GM10248 (cell line): ENCODE data around the gene ACVR2B.

Source experiments
- CTCF ChIA-PET: fragments of 300-600 bp; sonication (Branson Sonifier 250); formaldehyde crosslinking; extraction: SDS; loops from one replicate; lab custom pipeline; 2021; ENCODE audit warnings: antibody characterized with exemption; lab: Yijun Ruan, JAX
- POLR2A ChIA-PET: fragments of 350-650 bp; sonication (Branson Sonifier 250); formaldehyde crosslinking; extraction: SDS; loops from one replicate; lab custom pipeline; 2020; ENCODE audit warnings: antibody characterized with exemption; lab: Yijun Ruan, JAX
- DNase-seq: peaks from one replicate; pipeline ENCODE4 v3.0.0; 2012; ENCODE audit errors: extremely low spot score
- TF ChIP-seq, protein P1 (sequence below): IDR thresholded peaks from 2 replicates; pipeline ENCODE4 v1.5.1; 2012; ENCODE audit warnings: mild to moderate bottlenecking, low read depth; ENCODE audit errors: extremely low read depth, missing control alignments, control extremely low read depth

ACVR2B gene

DNA sequence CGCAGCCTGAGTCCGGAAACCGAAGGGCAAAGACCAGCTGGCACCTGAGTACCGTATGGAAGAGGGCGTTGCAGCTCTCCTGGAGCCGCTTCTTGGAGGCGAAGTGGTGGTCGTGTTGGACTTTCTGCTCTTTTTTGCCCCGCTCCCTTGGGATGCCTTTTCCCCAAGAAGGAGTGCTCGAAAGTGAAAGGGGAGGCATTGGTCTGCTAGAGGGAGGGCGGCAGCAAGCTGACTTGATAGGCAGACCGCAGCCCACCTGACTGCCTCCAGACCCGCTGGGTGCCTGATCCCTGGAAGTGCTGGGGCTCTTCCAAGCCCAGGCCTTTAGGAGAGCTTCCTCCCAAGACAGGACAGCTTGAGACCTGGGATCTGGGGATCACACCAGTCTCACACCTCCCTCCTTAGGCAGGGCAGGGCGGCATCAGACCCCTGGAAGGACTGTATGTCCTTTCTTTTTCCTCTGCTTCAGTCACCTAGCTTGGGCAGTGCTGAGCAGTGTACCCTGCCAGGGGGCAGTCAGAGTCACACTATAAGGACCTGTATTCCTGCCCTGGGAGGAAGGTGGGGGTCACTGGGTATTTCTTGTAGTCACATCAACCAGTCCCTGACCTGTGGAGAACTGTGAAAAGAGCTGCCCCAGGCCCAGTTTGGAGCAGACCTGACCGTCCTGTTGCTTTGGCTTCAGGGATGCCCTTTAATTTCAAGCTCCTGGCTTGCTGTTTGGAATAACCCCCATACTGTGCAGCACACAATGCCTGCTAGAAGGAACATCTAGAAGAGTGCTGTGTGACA, 2.1 kb downstream of the ACVR2B start:
- TF ChIP-seq, protein P1, sequence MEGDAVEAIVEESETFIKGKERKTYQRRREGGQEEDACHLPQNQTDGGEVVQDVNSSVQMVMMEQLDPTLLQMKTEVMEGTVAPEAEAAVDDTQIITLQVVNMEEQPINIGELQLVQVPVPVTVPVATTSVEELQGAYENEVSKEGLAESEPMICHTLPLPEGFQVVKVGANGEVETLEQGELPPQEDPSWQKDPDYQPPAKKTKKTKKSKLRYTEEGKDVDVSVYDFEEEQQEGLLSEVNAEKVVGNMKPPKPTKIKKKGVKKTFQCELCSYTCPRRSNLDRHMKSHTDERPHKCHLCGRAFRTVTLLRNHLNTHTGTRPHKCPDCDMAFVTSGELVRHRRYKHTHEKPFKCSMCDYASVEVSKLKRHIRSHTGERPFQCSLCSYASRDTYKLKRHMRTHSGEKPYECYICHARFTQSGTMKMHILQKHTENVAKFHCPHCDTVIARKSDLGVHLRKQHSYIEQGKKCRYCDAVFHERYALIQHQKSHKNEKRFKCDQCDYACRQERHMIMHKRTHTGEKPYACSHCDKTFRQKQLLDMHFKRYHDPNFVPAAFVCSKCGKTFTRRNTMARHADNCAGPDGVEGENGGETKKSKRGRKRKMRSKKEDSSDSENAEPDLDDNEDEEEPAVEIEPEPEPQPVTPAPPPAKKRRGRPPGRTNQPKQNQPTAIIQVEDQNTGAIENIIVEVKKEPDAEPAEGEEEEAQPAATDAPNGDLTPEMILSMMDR, result no peak
- ChIA-PET POLR2A (no interaction called here), CTCF (interaction anchor here (1.2 to 1.5 kb wide), 3 partner anchors 24 to 109 kb away, joined by 3 to 5 read pairs (median 4); partner anchors contain the start of gene XYLB)
- DNase-seq, result peak; percentile 51

DNA sequence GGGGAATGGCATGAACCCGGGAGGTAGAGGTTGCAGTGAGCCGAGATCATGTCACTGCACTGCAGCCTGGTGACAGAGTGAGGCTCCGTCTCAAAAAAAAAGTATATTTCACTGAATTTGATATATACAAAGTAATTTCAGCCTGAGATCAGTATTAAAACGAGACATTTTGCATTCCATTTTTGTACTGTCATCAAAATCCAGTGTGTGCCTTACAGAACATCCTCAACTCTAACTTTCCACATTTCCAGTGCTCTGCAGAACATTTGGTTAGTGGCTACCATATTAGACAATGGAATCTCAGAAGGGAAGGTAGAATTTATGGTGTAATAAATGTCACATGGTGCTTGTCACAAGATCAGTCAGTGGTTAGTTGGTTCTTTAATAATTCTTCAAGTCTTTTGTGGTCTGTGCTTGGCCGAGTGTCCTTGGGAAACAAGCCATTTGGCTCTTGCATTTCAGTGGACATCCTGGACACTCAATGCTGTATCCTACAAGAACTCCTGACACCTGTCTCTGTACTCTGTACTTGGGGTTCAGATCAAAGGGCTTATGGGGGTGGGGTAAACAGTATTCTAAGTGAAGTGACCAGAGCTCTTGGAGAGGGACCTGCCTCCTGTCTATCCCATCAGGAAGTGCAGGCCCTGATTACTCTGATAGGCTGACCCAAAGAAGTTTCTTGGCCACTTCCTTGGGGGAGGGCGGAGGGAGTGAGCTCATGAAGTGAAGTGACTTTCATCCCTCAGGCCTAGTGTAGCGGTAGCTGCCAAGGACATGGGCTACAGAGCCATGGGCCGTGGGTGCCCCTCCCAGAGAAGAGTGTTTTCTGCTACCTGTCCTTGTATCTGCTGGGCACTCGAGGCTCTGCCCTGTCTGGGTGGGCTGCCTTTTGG, 3.7 kb downstream of the ACVR2B start:
- TF ChIP-seq, protein P1, result no peak
- no peak for DNase-seq
- ChIA-PET POLR2A (no interaction called here), CTCF (interaction anchor here (1.1 to 2.4 kb wide), 4 partner anchors 8 to 40 kb away, joined by 3 to 8 read pairs (median 4); no protein-coding TSS in a partner anchor)

DNA sequence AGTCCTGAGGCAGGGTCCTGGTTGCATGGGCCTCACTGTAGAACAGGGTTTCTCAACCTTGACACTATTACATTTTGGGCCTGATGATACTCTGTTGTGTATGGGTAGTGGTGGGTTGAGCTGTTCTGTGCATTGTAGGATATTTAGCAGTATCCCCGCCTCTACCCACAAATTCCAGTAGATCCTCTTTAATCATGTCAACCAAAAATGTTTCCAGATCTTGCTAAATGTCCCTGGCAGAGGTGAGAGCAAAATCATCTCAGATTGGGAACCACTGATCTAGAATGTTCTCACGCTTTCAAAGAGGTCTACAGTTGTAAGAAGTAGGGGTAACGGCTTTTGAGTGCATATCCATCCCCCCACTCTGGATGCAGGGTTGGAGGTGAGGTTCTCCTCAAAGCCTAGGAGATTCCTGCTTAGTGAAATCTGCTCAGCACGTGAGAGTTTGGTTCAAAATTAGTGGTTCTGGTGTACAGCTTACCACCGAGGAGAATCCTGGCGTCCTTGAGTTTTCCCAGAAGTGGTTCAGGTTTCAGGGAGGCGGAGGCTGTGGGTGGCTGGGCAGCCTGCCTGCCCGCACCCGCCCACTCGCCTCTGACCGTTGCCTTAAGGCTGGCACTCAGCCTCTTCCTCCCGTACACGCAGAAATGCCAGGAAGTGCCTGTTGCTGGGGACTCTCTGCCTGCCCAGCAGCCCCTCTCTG, 5.3 kb downstream of the ACVR2B start:
- DNase-seq, result no peak
- CTCF ChIA-PET, result interaction anchor here (1.0 to 2.4 kb wide), 3 partner anchors 10 to 21 kb away, joined by 3 to 8 read pairs (median 4); no protein-coding TSS in a partner anchor
- POLR2A ChIA-PET, result no interaction called here
- TF ChIP-seq, protein P1, result no peak

DNA sequence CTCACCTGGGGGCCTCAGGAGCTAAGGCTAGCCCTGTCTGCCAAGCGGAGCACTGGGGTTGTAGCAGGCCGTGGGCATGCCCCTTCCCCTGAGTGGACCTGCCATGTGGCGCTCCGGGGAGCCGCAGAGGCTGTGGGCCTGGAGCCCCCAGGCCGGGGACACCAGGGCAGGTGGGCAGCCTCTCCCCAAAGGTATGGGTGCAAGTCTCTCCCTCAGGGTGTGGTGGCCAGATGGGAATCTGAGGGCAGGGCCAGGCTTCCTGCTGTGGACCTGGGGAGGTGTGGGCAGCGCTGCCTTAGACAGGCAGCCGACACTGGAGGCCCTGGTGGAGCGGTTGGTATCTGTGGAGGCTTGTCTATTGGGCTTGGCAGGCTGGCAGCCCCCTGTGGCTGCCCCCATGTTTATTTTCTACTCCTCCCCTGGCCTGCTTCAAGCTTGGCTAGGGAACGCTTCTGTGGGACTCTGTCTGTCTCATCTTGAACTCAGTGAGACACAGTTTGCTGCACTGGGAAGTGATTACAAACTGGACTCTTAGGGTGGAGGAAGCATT, 5.9 kb downstream of the ACVR2B start:
- POLR2A ChIA-PET, result no interaction called here
- TF ChIP-seq, protein P1, result no peak
- CTCF ChIA-PET, result interaction anchor here (2.4 kb wide), 1 partner anchor 21 kb away, joined by 8 read pairs; no protein-coding TSS in a partner anchor
- DNase-seq, result no peak

DNA sequence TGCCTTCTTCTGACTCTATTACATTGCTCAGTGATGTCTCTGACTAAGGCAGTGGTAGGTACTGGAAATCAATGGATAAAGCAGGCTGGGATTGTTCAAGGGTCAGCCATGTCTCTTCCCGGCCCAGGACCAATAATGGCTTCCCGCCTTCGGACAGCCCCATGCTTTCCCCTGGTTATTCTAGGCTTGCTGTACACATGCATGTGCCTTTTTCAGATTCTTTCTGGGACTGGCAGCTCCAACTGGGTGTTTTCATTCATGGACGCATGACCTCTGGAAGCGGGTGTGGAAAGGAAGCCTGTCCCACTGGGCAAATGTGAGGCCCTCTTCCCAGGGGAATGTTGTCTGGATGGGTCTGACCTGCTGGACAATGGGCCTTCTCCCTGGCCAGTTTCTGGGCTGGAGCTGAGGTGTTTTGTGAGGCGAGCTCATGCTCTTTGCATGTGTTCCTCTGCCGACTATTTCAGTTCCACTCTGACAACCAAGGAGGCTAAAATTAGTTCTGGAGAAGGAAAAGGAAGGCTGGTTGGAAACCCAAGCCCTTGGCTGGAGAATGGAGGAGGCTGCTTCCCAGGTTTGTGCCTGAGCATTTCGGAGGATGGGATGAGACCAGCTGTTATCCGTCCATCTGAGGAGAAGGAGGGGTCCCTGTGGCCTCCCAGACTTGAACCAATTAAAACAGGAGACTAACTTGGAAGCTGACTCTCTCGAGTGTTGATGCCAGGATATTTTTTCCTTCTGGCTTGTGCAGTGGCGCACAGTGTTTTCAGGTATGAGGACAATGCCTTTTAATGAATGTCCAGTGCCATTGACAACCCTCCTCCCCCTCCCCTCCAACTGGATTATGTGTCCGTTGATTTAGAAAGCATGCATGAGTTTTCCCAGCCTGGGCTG, 6.9 kb downstream of the ACVR2B start:
- peak; percentile 6 for DNase-seq
- TF ChIP-seq, protein P1, result no peak
- POLR2A ChIA-PET, result no interaction called here
- CTCF ChIA-PET, result interaction anchor here (0.8 kb wide), 1 partner anchor 36 kb away, joined by 3 read pairs; the partner anchor contains the start of gene EXOG
